ENCODE measurements around the gene HMGXB3.

HMGXB3 gene

DNA sequence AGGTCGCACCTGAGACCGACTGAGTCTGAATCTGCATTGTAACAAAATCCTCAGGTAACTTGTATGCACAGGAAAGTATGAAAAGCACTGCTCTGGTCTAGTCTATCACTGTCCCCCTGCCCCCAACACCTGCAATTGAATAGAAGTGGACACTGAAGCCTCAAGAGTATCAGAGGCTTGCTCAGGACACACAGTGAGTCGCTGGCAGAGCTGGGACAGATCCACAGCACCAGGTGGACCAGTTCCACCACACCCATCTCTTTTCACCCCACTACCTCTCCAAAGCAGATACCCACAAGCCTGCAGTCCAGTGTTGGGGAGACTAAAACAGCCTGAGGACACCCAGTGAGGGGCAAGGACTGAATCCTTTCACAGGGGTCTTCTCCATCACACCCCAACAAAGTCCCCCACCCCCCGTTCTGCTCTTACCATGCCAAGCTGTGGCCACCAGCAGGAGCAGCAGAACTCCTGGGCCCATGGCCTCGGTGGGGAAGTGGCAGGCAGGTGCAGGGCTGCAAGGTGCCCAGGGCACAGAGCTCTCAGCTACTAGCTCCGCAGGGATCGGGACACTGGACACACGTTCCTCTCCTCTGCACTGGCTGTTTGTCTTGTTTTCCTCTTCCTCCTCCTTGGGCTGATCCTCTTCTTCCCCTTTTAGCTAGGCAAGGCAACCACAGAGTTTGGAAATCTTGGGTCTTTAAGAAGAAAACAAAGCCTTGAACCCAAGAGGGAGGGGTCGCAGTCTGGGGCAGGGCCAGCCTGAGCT, 85.6 kb downstream of the HMGXB3 start, which contains the start of gene CSF1R:
Gene CSF1R (minus strand): TSS at position 605 of the 766 bp plus-strand sequence. CDS start 127 bp downstream, at position 478.
- DNase-seq (ENCODE audit: low spot score), result peak; percentile 54

DNA sequence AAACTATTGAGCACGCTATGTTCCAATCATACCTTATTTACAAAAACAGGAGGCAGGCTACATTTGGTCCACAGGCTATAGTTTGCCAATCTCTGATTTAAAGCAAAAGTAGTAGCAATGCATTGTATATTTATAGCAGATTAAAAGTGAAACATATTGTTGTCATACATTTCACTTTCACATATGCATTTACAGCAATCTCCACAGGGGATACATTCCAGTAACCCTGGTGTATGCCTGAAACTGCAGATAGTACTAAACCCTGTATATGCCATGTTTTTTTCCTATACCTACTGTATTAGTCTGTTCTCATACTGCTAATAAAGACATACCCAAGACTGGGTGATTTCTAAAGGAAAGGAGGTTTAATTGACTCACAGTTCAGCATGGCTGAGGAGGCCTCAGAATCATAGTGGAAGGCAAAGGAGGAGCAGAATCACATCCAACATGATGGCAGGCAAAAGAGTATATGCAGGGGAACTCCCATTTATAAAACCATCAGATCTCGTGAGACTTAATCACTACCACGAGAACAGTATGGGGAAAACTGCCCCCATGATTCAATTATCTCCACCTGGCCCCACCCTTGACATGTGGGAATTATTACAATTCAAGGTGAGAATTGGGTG, 91.7 kb downstream of the HMGXB3 start:
- DNase-seq (ENCODE audit: low spot score), result no peak

DNA sequence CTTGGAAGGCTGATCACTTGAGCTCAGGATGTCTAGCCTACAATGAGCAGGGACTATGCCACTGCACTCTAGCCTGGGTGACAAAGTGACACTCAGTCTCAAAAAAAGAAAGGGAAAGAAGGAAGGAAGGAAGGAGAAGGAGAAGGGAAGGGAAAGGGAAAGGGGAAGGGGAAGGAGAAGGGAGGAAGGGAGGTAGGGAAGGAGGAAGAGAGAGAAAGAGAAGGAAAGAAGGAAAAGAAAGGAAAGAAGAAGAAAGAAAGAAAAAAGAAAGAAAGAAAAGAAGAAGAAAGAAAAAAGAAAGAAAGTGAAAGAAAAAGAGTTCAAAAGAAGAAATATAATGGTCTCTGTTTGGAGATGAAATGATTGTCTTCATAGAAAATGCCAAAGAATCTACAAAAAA, 96.6 kb downstream of the HMGXB3 start:
- no peak for DNase-seq (ENCODE audit: low spot score)

DNA sequence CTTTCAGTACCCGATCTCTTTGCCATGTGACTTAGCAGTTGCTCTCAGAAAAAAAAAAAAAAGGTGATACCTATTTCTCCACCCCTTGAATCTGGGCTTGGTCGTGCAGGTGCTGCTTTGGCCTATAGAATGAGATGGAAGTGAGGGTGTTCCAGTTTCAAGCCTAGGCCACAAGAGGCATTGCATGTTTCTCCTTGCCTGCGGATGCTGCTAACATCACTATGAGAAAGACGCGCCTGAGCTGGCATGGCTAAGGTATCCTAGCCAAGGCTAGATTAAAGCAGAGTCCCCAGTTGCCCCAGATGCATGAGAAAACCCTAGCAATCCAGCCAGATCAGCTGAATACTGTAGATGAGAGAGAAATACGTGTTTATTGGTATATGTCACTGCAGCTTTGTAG, 100.5 kb downstream of the HMGXB3 start:
- no peak for DNase-seq (ENCODE audit: low spot score)

Measured in pons (tissue), 1 donor.